Activated naive CD8-positive, alpha-beta T cell (primary cell): ENCODE results near the gene MMP25.
"Not testable (repeated sequence)": the region's sequence is repeated elsewhere in the genome, so short reads cannot be mapped to it uniquely, and the experiment has no call there.

Source experiments
- H3K27ac Mint-ChIP-seq: one replicate; pipeline ENCODE4 v1.8.0; 2021; ENCODE audit warnings: mixed read lengths
- H3K27me3 Mint-ChIP-seq: one replicate; pipeline ENCODE4 v1.8.0; 2021; ENCODE audit warnings: mixed read lengths
- H3K36me3 Mint-ChIP-seq: one replicate; pipeline ENCODE4 v1.8.0; 2021; ENCODE audit warnings: mixed read lengths
- H3K4me1 Mint-ChIP-seq: one replicate; pipeline ENCODE4 v1.8.0; 2021; ENCODE audit warnings: low read depth, mixed read lengths
- H3K4me3 Mint-ChIP-seq: one replicate; pipeline ENCODE4 v1.8.0; 2021; ENCODE audit warnings: mild to moderate bottlenecking, mixed read lengths
- H3K9me3 Mint-ChIP-seq: one replicate; pipeline ENCODE4 v1.8.0; 2021; ENCODE audit warnings: low read depth, mixed read lengths

Gene MMP25

DNA sequence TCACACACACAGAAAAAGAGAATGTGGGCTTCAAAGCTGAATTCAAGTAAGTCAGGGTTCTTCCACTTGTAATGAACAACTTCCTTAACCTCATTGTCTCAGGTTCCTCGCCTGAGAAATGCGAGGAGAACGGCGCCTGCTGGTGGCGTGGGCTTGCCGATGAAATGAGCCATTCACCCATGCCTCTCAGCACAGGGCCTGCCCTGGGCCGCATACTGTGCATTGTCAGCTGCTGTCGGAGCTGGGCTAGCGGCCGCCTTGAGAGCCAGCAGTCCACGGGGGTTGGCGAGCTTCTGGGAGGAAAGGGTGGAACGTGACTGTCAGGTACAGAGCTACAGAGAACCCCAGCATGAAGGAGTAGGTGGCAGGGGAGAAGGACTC lies 7.0 kb downstream of the MMP25 start:
- H3K9me3 Mint-ChIP-seq, H3K36me3 Mint-ChIP-seq, H3K27me3 Mint-ChIP-seq, H3K4me3 Mint-ChIP-seq, H3K27ac Mint-ChIP-seq: not testable (repeated sequence)
- peaks cover 41% of the 10 kb centered on the region for H3K4me1 Mint-ChIP-seq

DNA sequence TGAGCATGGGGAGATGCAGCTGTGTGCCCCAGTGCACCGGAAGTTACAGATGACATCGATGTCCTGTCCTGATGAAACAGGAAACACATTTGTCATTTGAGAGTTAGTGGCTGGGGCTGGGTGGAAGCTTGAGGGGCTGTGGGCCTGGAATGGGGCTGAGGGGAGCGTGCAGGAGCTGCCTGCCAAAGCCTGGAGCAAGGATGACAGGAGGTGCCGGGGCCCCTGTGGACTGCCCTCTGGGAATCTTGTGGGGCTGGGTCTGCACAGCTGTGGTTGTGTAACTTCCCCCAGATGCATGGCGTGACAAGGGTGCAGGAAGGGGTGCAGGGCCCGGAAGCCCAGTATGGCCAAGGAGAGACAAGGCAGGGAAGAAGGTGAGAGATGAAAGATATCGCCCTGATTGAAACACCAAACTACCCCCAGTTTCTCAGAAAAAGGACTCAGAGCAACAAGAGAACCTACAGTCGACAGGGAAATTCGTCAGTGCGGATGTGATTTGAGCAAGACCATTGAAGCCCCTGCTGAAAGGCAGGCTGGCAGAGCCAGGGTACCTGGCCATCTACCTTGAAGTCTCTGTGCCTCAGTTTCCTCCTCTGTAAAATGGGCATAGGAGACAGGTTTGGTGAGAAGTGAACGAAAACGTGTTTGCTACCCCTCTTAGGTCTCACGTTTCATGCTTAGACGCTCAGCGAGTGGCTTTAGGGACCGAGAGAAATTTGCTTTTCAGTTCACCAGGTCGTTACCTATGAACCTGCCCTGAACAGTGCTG lies 8.8 kb downstream of the MMP25 start:
- Mint-ChIP-seq H3K4me1 (peaks cover 47% of the 10 kb centered on the region), H3K4me3 (peak overlapping the region; percentile 65), H3K36me3 (peaks cover 2% of the 10 kb centered on the region), H3K9me3 (no peaks in the 10 kb centered on the region), H3K27ac (peak overlapping the region; percentile 30), H3K27me3 (no peaks in the 10 kb centered on the region)

DNA sequence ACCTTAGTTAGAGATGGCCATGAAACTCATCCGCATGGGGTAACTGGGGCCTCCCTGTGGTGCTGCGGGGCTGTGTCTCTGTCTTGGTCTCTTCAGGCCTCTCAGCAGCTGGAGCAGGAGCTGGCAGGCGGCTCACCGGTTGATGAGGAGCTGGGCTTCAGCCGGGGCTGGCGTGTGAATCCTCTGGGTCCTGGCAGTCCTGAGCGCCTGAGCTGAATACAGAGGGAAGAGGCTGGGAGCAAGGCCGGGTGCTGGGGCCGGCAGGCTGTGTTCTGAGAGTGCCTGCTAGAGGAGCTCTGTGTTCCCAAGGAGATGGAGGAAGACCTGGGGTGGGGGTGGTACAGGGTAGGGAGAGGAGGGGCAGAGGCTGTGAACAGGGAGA lies 9.4 kb downstream of the MMP25 start:
- H3K36me3 Mint-ChIP-seq: not testable (repeated sequence)
- H3K4me1 Mint-ChIP-seq: peaks cover 46% of the 10 kb centered on the region
- H3K4me3 Mint-ChIP-seq: peak overlapping the region; percentile 65

DNA sequence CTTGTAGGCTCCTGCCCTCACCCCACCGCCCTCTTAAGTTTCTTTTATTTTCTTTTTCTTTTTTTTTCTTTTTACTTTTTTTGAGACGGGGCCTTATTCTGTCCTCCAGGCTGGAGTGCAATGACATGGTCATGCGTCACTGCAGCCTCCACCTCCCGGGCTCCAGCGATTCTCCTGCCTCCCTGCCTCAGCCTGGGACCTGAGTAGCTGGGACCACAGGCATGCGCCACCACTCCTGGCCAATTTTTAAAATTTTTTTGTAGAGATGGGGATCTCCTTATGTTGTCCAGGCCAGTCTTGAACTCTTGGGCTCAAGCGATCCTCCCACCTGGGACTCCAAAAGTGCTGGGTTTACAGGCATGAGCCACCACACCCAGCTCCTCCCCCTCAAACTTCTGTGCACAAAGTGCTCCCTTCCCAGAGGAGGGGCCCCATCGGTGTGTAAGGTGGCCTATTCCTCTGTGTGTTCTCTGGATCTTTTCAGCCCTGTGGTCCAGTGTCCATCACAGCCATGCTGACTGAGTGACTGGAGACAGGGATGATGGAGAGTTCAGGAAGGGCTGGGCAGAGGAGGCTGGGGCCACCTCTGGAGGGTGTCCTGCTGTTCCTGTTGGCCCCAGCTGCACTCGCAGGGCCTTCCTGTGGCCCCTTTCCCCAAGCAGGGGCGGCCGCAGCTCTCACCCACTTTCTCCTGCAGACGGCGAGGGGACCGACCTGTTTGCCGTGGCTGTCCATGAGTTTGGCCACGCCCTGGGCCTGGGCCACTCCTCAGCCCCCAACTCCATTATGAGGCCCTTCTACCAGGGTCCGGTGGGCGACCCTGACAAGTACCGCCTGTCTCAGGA lies 10.2 kb downstream of the MMP25 start:
- no peak overlapping the region for H3K4me3 Mint-ChIP-seq
- H3K9me3 Mint-ChIP-seq: no peaks in the 10 kb centered on the region
- H3K4me1 Mint-ChIP-seq: peaks cover 43% of the 10 kb centered on the region
- H3K27ac Mint-ChIP-seq: no peak overlapping the region
- H3K36me3 Mint-ChIP-seq: peaks cover 2% of the 10 kb centered on the region
- no peaks in the 10 kb centered on the region for H3K27me3 Mint-ChIP-seq

More for the DNA sequence above, 9.4 kb downstream of the MMP25 start:
- H3K9me3 Mint-ChIP-seq, H3K27ac Mint-ChIP-seq, H3K27me3 Mint-ChIP-seq: not testable (repeated sequence)

DNA sequence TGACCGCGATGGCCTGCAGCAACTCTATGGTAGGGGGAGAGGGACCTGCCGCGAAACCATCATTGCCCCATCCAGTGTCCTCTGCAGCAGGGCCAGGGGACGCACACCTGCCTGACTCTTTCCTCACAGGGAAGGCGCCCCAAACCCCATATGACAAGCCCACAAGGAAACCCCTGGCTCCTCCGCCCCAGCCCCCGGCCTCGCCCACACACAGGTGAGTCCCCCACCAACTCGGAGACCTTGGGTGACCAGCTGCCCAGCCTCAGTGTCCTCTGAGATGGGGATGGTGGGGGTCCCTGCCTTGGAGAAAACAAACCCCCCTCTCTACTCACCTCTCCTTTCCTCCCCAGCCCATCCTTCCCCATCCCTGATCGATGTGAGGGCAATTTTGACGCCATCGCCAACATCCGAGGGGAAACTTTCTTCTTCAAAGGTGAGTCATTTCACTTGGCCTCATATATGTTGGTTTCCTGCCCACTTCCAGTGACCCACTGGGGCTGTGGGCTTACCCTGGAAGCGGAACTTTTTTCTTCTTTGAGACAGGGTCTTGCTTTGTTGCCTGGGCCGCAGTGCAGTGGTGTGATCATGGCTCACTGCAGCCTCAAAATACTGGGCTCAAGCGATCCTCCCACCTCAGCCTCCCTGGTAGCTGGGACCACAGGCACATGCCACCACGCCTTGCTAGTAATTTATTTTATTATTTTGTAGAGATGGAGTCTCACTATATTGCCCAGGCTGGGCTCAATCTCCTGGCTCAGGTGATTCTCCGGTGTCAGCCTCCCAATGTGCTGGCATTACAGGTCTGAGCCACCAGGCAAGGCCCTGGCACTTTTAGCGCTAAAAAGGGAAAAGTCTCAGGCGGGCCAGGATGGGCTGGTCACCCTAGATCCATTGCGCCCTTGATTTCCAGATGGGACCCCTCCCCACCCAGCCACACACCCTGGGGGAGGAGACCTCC lies 11.1 kb downstream of the MMP25 start:
- Mint-ChIP-seq H3K27ac (peak overlapping the region; percentile 10), H3K4me3 (peak overlapping the region; percentile 42), H3K36me3 (peaks cover 2% of the 10 kb centered on the region), H3K27me3 (no peaks in the 10 kb centered on the region), H3K4me1 (peaks cover 42% of the 10 kb centered on the region), H3K9me3 (no peaks in the 10 kb centered on the region)

DNA sequence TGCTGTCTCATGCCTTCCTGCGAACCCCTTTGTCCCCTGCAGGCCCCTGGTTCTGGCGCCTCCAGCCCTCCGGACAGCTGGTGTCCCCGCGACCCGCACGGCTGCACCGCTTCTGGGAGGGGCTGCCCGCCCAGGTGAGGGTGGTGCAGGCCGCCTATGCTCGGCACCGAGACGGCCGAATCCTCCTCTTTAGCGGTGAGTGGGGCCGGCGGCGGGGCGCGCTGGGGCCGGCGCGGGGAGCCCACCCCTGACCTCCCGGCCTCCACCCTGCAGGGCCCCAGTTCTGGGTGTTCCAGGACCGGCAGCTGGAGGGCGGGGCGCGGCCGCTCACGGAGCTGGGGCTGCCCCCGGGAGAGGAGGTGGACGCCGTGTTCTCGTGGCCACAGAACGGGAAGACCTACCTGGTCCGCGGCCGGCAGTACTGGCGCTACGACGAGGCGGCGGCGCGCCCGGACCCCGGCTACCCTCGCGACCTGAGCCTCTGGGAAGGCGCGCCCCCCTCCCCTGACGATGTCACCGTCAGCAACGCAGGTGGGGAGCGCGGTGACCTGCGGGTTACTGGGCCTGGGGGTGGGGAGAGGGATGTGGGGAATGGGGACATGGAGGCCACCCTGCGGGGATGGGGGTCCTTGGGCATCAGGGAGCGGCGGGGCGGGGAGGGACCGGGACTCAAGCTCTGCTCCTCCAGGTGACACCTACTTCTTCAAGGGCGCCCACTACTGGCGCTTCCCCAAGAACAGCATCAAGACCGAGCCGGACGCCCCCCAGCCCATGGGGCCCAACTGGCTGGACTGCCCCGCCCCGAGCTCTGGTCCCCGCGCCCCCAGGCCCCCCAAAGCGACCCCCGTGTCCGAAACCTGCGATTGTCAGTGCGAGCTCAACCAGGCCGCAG lies 12.0 kb downstream of the MMP25 start:
- Mint-ChIP-seq H3K27me3 (no peaks in the 10 kb centered on the region), H3K9me3 (no peaks in the 10 kb centered on the region), H3K36me3 (peaks cover 2% of the 10 kb centered on the region), H3K27ac (no peak overlapping the region), H3K4me3 (peak overlapping the region; percentile 82), H3K4me1 (peaks cover 43% of the 10 kb centered on the region)

DNA sequence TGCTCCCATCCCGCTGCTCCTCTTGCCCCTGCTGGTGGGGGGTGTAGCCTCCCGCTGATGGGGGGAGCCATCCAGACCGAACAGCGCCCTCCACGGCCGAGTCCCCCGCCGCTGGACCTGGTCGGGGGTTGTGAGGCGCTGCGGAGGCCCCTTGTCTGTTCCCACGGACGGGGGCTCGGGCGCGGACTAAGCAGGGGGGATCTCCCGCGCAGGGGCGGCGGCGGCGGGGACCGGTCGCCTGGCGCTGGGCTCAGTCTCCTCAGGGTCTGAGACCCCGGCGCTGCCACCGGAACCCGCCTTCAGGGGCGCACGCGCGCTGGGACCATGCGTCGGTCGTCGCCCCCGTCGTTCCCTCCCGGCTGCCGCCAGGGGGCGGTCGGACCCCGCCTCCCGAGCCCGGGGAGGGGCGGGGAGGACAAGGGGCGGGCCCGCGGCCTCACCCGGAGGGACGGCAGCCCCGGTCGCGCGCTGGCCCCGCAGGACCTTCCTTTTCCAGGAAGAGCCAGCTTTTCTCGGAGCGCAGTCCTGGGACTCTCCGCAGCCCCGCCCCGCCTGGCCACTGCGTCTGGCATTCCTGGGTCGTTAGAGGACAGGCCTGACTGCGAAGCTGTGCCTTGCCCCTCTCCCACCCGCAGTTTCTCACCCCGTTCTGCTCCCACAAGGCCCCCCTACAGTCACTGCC lies 12.8 kb downstream of the MMP25 start:
- Mint-ChIP-seq H3K4me1 (peaks cover 41% of the 10 kb centered on the region), H3K4me3 (peak overlapping the region; percentile 87), H3K27me3 (no peaks in the 10 kb centered on the region), H3K36me3 (no peaks in the 10 kb centered on the region), H3K9me3 (no peaks in the 10 kb centered on the region), H3K27ac (peak overlapping the region; percentile 86)

DNA sequence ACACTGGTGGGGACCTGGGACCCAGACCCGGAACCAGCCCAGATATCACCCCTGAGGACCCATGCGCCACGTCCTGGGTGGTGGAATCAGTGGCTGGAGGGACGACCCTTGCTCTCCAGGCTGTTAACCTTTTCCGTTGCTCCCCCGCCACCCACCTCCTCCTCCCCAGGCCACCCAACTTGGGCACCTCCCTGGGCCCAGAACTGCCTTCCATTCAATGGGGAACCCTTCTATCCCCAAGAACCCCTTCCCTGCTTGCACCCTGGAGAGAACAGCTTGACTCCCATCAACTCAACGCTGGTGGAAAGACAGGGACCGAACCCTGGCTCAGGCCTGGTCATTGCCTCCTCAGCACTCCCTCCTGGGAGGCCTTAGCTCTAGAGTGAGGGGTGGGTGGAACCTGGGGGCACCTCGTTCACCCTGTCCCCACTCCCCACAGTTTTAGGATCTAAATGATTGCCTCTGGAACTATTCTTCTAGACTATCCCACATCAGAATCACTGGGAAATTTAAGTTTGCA lies 13.4 kb downstream of the MMP25 start:
- Mint-ChIP-seq H3K27me3 (no peaks in the 10 kb centered on the region), H3K9me3 (no peaks in the 10 kb centered on the region), H3K4me1 (peaks cover 42% of the 10 kb centered on the region), H3K4me3 (peak overlapping the region; percentile 87), H3K27ac (peak overlapping the region; percentile 86), H3K36me3 (no peaks in the 10 kb centered on the region)

DNA sequence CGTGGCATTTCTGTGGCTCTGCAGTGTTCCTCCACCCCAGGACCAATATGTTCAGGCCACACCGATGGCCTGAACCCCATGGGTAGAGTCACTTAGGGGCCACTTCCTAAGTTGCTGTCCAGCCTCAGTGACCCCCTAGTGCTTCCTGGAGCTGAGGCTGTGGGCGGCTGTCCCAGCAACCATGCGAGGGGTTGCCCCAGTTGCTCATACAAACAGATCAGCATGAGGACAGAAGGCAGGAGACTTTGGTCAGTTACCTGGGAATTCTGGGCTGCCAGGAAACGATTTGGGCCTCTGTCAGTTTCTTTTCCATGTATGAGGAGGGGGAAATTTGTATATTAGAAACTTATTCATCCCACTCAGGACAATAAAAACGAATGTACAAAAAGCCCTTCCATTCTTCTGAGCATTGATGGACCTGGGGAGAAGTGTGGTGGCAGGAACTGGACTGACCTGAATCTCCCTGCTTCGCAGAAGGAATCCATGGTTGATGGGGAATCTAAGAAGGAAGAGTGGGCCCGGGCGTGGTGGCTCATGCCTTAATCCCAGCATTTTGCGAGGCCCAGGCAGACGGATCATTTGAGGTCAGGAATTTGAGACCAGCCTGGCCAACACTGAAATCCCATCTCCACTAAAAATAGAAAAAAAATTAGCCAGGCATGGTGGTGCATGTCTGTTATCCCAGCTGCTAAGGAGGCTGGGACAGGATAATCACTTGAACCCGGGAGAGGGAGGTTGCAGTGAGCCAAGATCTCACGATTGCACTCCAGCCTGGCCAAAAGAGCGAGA lies 14.2 kb downstream of the MMP25 start:
- peaks cover 42% of the 10 kb centered on the region for H3K4me1 Mint-ChIP-seq
- peak overlapping the region; percentile 87 for H3K4me3 Mint-ChIP-seq
- H3K36me3 Mint-ChIP-seq: peaks cover under 1% of the 10 kb centered on the region
- peak overlapping the region; percentile 86 for H3K27ac Mint-ChIP-seq
- H3K27me3 Mint-ChIP-seq: no peaks in the 10 kb centered on the region
- no peaks in the 10 kb centered on the region for H3K9me3 Mint-ChIP-seq

DNA sequence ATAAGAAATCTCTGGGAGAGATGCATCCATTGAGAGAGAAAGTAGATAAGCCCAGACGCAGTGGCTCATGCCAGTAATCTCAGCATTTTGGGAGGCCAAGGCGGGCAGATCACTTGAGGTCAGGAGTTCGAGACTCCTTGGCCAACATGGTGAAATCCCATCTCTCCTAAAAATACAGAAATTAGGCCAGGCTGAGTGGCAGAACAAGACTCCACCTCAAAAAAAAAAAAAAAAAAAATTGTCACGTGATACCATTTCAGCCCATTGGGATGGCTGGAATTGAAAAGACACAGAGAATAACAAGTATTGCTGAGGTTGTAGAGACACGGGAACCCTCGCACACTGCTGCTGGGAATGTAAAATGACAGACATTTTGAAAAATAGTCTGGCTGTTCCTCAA lies 16.2 kb downstream of the MMP25 start:
- Mint-ChIP-seq H3K36me3 (peaks cover 8% of the 10 kb centered on the region), H3K27ac (peak overlapping the region; percentile 10), H3K4me1 (peaks cover 33% of the 10 kb centered on the region), H3K27me3 (no peaks in the 10 kb centered on the region), H3K4me3 (no peak overlapping the region), H3K9me3 (no peaks in the 10 kb centered on the region)

DNA sequence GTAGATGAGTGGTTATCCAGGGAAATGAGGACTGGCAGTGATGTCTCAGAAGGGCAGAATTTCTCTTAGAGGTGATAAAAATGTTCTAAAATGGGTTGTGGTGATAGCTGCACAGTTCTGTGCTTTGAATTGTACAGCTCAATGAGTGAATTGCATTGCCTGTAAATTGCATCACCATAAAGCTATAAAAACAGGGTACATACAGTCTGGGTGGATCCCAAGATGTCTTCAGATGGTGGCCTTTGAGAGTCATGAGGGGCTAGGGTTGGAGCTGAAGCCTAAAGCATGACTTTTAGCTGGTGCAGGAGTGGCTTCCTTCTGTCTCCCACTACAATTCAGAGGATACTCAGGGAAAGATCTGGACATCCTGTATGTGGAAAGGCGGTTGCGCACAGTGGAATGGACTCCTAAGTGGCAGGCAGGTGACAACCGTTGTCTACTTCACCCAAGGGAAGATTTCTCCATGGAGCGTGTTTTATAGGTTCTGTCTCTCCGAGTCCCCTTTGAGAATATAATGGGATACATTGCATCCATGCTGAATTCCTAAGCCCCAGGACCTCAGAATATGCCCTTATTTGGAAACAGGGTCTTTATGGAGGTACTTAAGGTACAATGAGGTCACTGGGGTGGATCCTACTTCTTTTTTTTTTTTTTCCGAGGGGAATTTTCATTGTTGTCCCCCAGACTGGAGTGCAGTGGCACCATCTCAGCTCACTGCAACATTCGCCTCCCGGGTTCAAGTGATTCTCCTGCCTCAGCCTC lies 17.4 kb downstream of the MMP25 start:
- Mint-ChIP-seq H3K4me3 (peak overlapping the region; percentile 60), H3K36me3 (peaks cover 10% of the 10 kb centered on the region), H3K27ac (peak overlapping the region; percentile 100), H3K27me3 (no peaks in the 10 kb centered on the region), H3K4me1 (peaks cover 35% of the 10 kb centered on the region), H3K9me3 (no peaks in the 10 kb centered on the region)

DNA sequence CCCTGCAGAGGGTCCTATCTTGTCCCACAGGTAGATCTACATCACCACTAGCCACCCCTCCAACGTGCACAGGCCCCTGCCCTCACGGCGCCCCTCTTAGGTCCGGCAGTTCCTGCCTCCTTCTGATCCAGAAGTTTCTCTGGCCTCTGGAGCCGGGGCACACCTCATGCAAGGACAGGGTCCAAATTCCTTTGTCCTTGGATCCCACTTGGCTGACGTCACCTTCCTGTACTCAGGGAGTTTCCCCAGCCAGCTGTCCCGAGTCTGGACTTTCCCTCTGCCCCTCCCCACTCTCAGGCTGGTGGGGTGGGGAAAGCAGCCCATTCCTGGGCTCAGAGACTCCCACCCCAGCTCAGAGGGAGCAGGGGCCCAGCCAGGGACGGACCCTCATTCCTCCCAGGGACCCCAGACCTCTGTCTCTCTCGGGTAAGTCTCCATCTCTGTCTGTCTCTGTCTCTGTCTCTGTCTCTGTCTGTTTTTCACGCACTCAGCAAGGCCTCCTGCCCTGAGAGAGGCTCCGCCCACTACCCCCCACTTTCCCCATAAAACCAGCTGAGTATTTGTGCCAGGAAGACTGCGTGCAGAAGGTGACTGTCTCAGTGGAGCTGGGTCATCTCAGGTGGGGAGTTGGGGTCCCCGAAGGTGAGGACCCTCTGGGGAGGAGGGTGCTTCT lies 18.8 kb downstream of the MMP25 start, which contains the start of gene IL32:
Gene IL32, plus strand, starts transcription at position 572 of the 673 bp plus-strand sequence. CDS start 172 bp downstream, outside the sequence.
- Mint-ChIP-seq H3K4me1 (peaks cover 37% of the 10 kb centered on the region), H3K9me3 (no peaks in the 10 kb centered on the region), H3K36me3 (peaks cover 18% of the 10 kb centered on the region), H3K4me3 (peak within 1 kb of the TSS; percentile 100), H3K27me3 (no peaks in the 10 kb centered on the region), H3K27ac (peak within 1 kb of the TSS; percentile 100)
